ENCODE data around the gene CEP112.

- TF ChIP-seq CTCF (conservative IDR thresholded peaks at IDR 0.05; ENCODE audit: low read depth in 2 of 2) (no peak), POLR2AphosphoS5 (IDR thresholded peaks at IDR 0.05; ENCODE audit: low read depth) (no peak), REST (IDR thresholded peaks at IDR 0.05; ENCODE audit: unreplicated experiment) (no peak), EZH2 (IDR thresholded peaks at IDR 0.05; ENCODE audit: low read depth, unreplicated experiment) (no peak), JUNB (IDR thresholded peaks at IDR 0.05; ENCODE audit: unreplicated experiment) (no peak), EZH2phosphoT487 (IDR thresholded peaks at IDR 0.05; ENCODE audit: unreplicated experiment) (no peak), ZNF114 (CRISPR knock-in tag; IDR thresholded peaks at IDR 0.05) (no peak), ETS1 (IDR thresholded peaks at IDR 0.05) (no peak), CREB1 (CRISPR knock-in tag; IDR thresholded peaks at IDR 0.05; ENCODE audit: low read depth) (no peak), NANOG (IDR thresholded peaks at IDR 0.05; ENCODE audit: borderline replicate concordance) (no peak), ZNF331 (CRISPR knock-in tag; IDR thresholded peaks at IDR 0.05; ENCODE audit: low read depth) (no peak), STAT1 (IDR thresholded peaks at IDR 0.05; ENCODE audit: unreplicated experiment) (no peak)
These were observed 558.6 kb downstream of the CEP112 start for GRCh38 chr17:65633146-65633881.
